Measurements from ENCODE around the gene TMEM242.
"Not testable (repeated sequence)": the region's sequence is repeated elsewhere in the genome, so short reads cannot be mapped to it uniquely, and the experiment has no call there.

- not testable (repeated sequence) for TF ChIP-seq EZH2phosphoT487 (IDR thresholded peaks at IDR 0.05; ENCODE audit: borderline replicate concordance); CTCF (conservative IDR thresholded peaks at IDR 0.05; ENCODE audit: low read length)
These were observed 12.6 kb downstream of the TMEM242 start for GRCh38 chr6:157310693-157311092.

All from Loucy (cell line).